NCI-H2081 treated with DMSO at 0.1 percent for 48 hours (cell line): ENCODE measurements around the gene TRAF3IP1.
"Not testable (repeated sequence)": the region's sequence is repeated elsewhere in the genome, so short reads cannot be mapped to it uniquely, and the experiment has no call there.

Experiments used
- DNase-seq: peaks from one replicate; lab custom pipeline; 2025; lab: John Stamatoyannopoulos, UW

The TRAF3IP1 gene, protein sequence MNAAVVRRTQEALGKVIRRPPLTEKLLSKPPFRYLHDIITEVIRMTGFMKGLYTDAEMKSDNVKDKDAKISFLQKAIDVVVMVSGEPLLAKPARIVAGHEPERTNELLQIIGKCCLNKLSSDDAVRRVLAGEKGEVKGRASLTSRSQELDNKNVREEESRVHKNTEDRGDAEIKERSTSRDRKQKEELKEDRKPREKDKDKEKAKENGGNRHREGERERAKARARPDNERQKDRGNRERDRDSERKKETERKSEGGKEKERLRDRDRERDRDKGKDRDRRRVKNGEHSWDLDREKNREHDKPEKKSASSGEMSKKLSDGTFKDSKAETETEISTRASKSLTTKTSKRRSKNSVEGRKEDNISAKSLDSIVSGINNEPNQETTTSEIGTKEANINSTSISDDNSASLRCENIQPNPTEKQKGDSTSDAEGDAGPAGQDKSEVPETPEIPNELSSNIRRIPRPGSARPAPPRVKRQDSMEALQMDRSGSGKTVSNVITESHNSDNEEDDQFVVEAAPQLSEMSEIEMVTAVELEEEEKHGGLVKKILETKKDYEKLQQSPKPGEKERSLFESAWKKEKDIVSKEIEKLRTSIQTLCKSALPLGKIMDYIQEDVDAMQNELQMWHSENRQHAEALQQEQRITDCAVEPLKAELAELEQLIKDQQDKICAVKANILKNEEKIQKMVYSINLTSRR

DNA sequence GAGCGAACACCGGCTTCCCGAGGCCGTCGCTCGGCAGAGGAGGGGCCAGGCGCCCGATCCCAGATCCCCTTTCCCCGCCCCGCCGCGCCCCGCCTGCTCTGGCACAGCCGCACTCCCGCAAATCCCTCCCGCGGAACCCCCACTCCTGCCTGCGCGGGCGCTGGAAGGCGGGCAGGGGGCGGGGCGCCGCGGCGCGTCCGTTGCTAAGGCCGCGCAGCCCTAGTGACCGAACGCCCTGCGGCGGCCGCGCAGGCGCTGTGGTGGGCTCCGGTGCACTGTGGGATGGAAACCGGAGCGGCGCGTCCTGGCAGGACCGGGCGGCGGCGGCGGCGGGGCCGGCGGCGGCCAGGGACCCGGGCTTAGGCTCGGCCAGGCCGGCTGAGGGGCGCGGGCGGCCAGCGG lies at the start of gene TRAF3IP1:
TRAF3IP1 (plus strand) TSS at position 273 of the 402 bp plus-strand sequence. CDS start 145 bp downstream, outside the sequence.
- DNase-seq, result peak; percentile 23

DNA sequence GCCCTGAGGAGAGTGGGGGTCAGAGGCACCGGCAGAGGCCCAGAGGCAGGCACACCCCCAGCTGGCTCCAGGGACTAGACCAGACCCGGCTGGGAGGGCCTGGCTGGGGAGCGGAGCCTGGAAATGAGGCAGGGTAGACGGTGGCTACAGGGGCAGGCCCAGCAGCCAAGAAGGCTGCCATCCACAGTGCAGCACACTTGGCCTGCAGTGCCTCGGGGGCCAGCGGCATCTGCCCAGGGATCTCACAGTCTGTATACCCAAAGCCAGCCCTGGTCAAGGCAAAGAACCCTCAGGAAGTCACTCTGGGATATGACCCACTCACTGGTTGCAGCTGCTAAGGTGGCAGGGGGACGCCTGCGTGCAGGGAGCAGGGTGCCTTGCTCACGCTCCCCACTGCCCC lies 49.7 kb upstream of the TRAF3IP1 start:
- DNase-seq, result no peak

DNA sequence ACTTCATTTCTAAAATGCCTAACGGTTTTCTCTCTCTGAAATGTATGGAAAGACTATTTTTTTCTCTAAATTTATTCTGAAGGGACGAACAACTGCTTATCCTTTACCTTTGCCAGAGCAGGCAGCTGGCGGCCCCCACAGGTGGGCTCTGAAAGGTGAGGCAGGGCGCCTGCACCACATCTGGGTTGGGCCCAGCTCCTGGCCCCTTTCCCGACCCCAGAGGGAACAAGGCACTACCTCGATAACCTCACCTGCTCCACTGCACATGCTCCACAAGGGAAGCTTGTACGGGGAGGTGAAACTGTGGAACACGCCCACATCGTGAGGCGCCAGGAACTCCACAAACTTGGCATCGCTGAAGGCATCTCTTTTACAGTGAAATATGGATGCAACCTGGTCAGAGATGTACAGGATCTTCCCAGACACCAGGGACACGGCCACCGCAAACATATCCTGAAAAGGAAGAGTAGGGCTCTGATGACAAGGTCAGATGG lies 49.2 kb upstream of the TRAF3IP1 start:
- no peak for DNase-seq

DNA sequence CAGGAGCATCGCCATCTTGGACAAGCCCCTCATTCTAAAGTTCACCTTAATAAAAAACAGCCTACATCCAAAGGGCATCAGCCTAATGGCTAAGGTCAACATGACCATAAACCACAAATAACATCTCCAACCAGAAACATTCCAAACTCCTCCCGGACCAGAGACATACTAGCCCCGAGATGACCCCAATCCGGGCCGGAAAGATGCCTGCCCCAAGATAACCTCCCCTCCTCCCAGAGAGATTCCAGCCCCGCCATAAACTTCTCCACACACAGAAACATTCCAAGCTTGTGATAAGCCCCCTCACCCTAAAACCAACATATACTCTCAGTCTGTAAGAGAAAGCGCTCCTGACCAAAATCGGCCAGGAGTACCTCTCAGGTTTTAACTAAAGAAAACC lies 48.6 kb upstream of the TRAF3IP1 start:
- not testable (repeated sequence) for DNase-seq

DNA sequence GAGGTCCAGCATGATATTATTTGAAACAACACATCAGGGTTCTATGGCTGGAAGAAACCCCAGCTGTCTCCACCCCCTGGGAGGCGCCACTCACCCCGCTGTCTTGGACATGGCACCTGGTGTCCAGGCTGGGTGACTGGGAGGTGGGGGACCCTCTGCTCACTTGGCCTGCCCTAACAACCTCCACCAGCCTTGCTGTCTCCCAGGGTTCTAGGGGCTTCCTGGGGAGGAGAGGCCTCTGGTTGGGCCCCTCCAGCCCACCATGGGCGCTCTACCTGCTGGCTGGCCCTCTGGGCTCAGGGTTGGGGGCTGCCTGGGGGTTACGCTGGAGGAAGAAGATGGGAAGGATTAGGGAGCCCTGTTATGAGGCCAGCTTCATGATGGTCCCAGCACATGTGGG lies 48.2 kb upstream of the TRAF3IP1 start:
- DNase-seq, result no peak

DNA sequence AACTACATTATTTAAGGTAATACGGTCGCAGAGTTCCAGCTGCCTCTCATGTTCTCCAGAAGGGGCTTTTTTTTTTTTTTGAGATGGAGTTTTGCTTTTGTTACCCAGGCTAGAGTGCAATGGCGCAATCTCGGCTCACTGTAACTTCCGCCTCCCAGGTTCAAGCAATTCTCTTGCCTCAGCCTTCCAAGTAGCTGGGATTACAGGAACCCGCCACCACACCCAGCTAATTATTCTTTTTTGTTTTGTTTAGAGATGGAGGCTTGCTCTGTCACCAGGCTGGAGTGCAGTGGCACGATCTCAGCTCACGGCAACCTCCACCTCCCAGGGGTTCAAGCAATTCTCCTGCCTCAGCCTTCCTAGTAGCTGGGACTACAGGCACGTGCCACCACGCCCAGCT lies 46.9 kb upstream of the TRAF3IP1 start:
- DNase-seq, result not testable (repeated sequence)

DNA sequence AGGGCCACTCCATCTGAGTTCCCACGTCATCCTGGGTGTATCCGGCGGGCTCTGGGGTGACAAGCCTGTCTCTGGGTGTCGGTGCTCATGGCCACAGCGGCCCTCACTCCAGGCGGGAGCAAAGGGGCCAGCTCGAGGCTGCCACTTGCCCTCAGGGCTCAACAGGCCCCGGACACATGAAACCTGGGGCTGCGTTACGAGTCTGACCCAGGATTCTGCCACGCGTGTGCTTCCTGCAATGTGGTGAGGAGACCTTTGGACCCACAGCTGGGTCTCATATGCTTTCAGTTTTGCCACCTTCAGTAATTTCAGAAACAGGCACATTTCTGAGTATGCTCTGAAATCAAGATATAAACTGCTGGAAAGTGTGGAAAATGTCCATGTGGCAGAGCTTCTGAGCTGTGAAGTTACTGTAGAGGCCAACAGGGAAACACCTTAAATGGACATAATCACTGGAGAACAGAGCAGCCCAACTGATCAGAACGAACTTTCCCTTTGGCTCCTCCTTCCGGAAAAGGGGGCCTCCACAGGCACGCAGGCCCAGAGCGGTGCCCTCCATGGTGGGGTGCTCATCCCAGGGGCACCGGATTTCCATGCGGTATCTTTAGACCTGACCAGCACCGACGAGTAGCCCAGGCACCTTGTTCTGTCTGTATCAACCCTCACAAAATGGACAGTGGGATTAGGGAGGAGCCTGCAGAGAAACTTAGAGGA lies 46.0 kb upstream of the TRAF3IP1 start:
- no peak for DNase-seq

DNA sequence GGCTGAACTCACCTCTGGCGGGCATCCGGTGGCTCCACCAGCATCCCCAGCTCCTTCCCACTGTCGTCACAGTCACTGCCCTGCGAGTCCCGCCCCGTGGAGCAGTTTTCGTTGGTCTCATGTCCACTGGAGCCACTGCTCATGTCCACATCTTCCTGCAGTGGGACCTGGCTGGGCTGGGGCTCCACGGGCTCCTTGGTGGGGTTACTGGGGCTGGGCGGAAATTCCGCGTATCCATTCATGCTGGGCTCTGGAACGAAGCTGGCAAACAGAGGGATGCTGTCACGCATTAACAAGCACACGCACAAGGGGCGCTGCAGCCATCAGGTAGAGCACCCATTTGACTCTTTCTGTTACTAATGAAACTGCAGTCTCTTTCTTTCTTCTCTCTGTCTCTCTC lies 42.6 kb upstream of the TRAF3IP1 start:
- DNase-seq, result no peak

DNA sequence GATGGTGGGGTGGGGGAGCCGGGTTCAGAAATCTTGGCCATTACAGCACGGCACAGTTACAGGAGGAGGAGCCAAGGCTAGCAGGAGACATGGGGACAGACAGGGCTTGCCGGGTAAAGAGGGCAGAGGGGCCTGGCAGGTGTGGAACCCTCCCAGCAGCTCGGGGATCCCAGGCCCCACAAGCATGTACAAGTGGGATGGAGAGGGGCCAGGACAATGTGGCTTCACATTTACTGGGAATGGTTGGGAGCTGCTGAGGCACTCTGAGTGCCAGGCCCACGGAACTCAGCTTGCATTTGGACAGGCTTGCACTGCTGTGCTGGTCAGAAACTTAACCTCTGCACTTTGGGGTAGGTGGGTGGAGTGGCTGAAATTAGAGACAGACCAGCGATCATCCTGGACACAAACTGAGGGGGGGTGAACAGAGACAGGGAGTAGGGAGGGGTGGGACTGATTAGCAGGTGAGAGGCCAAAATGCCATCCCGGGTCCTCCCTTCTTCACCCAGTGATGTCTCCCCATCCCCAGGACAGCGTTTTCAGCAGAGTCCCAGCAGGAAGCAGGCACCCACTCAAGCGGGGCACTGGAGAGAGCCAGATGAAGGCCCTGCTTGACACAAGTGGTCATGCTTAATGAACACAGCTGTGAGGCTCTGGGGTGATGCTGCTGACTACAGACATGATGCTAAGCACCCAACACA lies 41.5 kb upstream of the TRAF3IP1 start:
- DNase-seq, result no peak

DNA sequence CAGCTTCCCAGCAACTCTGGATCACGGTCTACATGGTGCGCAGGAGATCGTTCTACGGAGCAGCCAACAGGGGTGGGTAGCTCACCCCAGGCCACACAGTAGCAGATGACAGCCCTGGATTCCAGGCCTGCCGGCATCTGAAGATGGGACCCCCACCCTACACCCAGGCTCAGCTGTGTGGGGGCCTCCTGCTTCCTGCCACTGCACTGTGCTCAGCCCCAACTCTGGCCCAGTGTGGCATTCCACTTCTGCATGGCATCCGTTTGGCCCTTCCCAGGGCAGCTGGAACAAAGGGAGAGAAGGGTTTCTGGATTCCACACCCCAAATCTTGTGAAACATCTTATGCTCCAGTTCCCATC lies 41.0 kb upstream of the TRAF3IP1 start:
- DNase-seq, result no peak

DNA sequence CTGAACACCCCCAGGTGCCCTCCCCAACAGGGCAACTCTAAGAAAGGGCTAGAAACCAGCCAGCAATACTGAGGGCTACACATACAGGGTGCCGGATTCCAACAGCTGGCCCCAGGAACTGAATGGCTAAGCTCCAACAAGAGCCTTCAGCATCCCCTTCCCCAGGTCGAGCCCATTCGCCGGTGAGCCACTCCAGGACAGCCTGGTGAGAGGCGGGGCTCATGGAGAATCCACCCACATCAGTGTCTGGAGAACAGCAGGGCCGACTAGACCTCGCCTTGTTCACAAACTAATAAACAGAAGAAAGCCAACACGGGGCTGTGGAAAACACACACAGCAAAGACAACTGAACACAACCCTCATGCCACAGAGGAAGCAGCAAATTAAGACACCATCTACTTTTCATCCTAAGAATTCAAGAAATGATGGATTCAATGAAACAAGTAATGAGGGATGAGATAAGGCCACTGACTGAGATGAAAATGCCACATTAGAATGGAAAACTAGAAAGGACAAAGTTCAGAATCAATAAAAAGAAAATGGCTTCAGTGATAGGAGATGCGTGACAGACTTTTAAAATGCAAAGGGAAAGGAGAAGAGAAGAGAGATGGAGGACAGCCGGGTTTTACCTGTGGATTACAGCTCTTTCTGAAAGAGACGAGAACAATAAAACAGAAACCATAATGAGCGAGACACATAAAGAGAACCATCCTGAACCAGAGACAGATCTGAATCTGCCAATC lies 40.1 kb upstream of the TRAF3IP1 start:
- no peak for DNase-seq

DNA sequence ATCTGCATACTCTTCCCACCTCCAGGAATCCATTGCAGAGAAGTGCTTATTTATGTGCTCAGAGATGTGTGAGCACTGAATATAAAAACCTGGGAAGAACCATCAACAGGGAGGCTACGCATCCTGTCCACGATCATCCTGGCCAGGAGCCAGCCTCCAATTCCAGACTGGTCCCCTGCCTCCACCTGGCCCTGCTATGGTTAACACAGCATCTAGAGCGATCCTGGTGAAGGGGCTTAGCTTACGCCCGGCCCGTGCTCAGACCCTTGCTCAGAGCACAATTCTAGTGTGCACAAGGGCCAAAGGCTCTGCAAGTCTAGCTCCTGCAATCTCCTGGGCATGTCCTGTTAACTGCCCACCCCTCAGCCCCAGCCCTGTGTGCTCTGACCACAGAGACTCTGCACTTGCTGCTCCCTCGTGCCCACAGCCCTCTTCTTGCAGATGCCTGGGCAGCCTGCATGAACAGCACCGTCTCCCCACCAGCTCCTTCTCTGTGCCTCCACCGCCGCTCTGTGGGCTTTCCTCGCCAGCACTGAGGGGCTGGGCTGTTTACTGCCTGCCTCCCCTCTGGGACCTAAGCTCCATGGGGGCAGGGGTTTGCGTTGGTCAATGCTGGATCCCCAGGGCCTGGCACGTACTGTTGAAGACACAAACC lies 38.4 kb upstream of the TRAF3IP1 start:
- DNase-seq, result no peak

DNA sequence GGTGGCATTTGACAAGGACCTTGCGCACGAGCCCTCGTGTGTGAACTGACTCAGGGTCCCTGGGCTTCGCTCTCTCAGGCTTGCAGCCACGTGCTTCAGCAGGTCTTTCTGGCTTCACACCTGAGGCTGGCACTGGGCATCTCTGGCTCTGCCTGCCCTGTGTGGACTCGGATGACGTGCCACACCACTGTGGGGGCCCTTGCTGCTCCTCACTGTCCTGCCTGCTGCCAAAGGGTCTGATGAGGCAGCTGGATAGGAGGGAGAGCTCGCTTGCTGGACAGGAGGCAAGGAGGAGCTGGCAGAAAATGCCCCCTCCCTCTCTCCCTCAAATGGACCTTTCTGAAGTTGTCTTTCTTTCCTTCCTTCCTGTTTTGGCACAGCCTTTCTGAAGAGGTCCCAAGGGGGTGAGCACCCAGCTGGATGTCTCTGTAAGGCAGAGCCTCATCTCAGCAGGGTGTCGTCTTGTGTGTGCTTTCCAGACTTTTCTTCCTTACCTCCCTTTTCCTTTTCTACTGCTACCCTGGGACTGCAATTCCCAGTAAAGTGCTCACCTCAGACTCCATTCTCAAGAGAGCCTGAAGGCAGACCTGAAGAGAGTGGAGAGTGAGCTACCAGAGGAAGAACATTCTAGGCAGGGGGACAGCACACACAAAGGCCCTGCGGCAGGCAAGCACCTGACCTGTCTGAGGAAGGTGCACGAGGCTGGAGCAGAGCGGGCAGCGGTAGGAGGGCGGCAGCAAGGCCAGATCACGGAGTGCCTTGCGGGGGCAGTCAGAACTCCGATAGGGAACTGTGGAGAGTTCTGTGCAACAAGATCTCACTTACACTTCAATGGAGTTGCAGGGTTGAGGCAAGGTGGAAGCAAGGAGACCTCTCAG lies 37.2 kb upstream of the TRAF3IP1 start:
- DNase-seq, result no peak

DNA sequence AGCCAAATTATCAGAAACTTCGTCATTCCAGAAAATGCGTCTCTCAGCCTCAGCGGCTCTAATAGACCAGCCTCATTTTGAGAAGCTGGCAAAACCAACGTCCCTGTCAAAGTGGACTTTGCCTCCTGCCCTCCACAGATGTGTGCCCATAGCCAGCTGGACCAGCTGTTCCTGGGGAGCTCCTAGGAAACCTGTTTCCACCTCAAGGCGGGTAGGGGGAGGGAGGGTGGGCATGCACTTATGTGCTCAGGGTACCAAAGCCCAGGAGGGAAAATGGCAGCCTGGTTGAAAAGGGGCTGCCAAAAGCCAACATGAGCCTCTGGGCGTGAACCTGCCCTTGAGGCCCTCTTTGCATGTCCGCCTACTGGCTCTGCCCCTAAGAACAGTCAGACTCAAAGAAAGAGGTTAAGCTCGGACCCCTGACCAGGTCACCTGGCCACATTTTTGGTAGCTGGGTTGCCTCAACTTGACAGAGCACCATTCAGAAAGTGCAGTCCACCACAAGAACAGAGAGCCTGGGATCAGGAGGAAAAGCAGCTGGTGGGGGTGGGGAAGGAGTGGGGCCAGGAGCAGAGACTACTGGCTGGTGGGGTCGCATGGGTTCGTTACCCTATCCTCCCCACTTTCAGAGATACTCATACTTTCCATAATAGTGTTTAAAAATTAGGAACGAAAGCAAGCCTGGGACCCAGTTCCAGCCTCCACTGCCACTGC lies 35.4 kb upstream of the TRAF3IP1 start:
- no peak for DNase-seq

DNA sequence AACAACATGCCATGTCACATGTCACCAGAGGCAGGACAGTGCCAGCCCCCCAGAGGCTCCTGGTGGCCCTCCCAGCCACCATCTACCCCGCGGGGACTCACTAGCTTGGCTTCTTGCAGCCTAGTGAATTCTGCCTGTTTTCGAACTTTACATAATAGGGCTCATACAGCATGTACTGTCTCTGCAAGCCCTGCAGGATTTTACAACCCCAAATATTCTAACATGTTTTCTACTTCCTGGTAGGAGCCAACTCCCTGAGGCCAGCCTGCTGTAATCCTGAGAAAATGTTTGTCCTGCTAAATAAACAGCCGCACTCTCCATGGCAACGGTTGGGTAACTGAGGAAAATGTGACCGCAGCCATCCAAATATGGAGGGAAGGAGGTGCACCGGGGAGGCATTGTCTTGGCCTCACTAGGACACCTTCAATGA lies 34.6 kb upstream of the TRAF3IP1 start:
- no peak for DNase-seq

DNA sequence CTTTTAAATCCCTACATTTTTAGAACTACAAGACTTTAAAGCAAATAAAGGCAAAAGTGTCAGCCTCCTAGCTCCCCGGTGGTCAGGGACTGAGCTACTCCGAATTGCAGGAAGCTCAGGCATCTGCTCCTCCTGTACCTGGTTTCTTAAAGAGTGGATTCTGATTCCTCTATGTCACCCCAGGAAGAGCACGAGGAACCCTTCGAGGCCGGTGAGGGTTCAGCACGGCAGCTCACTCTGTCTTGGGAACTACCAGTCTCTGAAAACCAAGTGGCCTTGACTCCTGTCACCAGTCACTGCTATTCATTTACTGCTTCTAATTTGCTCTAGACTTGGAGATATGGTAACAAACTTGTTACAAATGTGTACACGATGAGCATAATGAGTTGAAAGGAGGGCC lies 34.2 kb upstream of the TRAF3IP1 start:
- no peak for DNase-seq

DNA sequence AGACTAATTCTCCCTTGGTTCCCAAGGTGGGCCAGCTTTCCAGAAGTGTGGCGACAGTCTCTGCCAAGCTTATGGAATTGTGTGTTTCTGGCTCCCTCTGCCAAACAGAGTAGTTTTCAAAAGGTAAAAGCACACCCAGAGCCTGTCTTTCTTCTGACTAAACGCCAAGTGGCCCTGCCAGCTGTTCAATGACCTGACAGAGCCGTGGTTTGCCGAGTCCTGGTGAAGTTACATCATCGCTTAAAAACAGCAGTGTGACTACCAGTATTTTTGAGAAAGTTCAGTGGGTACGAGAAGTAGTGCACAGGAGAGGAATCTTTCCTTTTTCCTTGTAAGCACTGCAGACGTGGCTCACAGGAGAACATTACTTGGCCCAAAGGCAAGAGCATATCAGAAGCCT lies 33.8 kb upstream of the TRAF3IP1 start:
- DNase-seq, result no peak

DNA sequence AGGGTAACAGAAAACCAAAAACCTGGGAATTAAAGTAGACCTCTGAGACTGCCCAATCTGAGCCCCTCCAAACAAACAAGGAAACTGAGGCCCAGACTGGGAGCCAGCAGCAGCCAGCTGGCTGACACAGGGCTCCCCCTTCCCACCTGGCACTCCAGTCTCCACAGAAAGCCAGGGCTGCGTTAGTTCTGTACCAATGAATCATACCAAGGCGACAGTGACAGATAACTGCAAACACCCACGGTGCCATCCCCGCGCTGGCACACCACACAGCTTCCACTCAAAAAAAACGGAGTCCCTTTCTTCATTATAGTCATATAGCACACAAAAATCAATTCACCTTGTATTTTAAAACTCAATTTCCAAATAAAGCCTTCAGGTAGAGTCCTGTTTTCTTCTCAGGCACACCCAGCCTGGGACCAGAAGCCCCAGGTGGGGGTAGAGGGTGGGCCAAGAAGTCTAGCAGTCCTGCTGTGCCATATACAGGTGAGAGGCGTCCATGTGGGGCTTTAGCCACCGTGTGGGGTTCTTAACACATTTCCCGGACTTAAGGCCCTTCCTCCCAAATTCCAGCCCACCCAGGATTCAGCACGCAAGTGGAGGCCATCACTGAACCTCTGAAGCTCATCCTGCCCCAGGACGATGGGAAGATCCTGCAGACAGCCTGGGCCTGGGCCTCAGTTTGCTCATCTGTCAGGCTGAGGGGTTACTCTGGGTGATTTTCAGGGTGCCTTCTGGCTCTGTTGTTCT lies 33.2 kb upstream of the TRAF3IP1 start:
- no peak for DNase-seq
